GM12875 (cell line): ENCODE measurements around the gene DGKQ.

Experiments
- H3K4me3 ChIP-seq: one replicate; pipeline ENCODE4 v1.5.1; 2011; ENCODE audit warnings: low read depth, low read length, control low read depth
- TF ChIP-seq, protein P1 (sequence below): IDR thresholded peaks from 2 replicates; pipeline ENCODE4 v1.5.1; 2011; ENCODE audit warnings: low read depth, mild to moderate bottlenecking, control low read depth, inconsistent platforms, low read length, moderate library complexity, borderline replicate concordance; ENCODE audit not compliant: insufficient read depth

The DGKQ gene

DNA sequence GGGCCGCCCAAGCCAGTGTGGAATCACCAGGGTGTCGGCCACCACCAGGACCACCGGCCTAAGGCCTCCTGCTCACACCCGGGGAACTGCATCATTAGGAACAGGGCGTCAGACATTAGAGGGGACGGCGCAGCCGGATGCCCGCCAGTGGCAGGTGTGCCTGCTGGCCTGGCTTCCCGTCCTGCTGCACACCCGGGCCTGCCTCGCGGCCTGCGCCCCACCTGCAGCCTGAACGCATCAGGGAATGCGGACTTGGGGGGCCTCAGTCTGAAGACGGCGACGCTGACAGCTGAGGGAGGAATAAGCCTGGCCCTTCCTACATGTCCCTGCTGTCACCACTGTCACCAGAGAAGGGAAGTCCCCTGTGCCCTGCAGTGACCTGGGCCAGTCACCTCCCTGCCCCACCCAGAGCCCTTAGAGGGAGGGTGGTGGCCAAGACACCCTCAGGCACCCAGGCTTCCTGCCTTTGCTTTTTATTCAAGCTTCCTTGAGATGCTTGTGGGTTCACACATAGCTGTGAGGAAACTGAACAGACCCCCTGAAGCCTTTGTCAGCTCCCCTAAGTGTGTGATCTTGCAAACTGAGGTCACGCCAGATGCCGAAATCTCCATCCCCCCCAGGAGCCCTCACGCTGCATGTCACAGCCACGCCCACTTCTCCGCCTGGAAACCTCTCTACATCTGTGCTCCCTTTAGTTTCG is 3.2 kb downstream of the DGKQ start:
- H3K4me3 ChIP-seq = no peak overlapping the region
- TF ChIP-seq, protein P1, sequence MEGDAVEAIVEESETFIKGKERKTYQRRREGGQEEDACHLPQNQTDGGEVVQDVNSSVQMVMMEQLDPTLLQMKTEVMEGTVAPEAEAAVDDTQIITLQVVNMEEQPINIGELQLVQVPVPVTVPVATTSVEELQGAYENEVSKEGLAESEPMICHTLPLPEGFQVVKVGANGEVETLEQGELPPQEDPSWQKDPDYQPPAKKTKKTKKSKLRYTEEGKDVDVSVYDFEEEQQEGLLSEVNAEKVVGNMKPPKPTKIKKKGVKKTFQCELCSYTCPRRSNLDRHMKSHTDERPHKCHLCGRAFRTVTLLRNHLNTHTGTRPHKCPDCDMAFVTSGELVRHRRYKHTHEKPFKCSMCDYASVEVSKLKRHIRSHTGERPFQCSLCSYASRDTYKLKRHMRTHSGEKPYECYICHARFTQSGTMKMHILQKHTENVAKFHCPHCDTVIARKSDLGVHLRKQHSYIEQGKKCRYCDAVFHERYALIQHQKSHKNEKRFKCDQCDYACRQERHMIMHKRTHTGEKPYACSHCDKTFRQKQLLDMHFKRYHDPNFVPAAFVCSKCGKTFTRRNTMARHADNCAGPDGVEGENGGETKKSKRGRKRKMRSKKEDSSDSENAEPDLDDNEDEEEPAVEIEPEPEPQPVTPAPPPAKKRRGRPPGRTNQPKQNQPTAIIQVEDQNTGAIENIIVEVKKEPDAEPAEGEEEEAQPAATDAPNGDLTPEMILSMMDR = no peak

DNA sequence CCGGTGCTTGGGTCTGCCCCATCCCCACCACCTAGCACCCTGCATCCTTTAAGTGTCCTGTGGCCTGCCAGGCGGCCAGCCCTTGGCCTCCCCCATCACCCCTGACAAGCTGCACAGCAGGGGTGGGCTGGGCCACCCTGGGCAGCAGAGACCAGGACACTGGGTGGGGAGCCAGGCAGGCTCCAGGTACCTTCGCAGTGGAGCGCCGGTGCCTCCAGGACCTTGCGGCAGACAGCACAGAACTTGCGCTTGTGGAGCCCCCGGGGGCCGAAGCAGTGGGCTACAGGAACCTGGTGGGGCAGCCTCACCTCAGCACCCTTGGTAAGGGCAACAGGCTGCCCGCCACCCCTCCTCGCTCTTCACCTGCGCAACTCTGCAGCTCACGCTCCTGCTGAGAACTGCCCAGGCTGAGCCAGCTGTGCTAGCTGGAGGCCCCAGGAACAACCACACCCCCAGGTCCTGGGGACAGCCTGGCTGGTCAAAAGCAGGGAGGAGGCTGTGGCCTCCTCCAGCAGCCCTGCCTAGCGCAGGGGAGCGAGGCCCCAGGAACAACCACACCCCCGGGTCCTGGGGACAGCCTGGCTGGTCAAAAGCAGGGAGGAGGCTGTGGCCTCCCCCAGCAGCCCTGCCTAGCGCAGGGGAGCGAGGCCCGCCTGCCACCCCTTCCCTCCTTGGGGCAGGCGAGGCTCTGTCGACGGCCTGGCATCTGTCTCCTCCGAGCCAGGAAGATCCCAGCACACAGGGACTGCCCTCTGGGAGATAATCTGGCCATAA is 4.6 kb downstream of the DGKQ start:
- no peak overlapping the region for H3K4me3 ChIP-seq
- TF ChIP-seq, protein P1 = no peak

DNA sequence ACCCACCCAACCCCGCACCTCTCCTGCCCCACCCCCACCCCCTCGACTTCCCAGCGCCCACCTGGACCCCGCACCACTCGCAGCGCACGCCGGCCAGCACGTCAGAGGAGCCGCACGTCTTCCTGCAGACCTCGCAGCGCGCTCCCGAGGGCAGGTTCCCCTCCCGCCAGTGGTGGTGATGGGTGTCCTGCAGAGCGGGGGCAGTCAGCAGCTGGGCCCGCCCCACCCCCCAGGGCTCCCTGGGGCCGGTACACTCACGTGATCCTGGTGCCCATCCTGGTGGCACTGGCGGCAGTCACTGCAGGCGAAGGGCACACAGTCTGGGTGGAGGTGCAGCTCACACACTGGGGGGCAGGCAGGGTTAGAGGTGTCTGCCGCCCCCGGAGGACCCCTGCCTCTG is 5.1 kb downstream of the DGKQ start:
- TF ChIP-seq, protein P1 = no peak
- no peak overlapping the region for H3K4me3 ChIP-seq

DNA sequence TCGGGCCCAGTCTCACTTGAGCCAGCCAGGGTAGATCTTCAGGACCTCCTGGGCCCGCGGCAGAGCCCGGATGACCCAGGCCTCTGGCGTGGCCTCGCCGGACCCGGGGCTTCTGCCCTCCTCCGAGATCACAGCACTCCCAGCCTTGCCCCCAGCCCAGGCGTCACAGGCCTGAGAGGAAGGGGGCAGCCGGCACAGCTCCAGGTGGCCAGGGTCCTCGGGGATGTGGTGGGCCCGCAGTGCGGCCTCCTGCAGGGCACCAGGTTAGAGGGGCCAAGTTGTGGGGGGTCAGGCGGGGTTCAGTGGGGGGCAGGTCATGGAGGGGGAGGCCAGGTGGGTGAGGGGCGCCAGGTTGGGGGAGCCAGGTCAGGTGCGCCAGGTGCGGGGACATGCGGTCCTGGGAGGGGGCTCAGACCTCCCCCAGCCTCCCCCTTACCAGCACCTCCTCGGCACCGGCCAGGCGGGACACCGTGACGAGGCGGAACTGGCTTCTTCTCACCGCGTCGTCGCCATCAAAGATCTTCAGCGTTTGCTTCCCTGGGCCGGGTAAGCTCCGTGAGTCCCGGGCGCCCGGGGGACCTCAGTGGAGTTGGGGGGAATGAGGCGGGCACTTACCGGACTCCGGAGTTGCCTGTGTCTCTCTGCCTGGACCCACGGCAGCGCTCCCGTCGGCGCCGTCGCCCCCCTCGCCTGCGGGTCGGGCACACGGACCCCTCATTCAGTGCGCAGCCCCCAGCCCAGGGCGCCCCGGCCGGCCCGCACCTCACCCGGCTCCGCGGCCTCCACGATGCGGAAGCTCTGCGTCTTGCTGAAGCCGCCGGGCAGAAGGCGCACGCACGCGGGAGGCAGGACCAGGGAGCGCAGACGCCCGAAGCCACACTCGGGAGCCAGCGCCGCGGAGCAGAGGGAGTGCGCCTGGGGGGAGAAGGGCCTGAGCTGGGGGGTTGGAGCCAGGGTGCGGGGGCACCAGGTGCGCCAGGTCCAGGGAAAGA is 6.0 kb downstream of the DGKQ start:
- TF ChIP-seq, protein P1 = no peak
- H3K4me3 ChIP-seq = no peak overlapping the region

DNA sequence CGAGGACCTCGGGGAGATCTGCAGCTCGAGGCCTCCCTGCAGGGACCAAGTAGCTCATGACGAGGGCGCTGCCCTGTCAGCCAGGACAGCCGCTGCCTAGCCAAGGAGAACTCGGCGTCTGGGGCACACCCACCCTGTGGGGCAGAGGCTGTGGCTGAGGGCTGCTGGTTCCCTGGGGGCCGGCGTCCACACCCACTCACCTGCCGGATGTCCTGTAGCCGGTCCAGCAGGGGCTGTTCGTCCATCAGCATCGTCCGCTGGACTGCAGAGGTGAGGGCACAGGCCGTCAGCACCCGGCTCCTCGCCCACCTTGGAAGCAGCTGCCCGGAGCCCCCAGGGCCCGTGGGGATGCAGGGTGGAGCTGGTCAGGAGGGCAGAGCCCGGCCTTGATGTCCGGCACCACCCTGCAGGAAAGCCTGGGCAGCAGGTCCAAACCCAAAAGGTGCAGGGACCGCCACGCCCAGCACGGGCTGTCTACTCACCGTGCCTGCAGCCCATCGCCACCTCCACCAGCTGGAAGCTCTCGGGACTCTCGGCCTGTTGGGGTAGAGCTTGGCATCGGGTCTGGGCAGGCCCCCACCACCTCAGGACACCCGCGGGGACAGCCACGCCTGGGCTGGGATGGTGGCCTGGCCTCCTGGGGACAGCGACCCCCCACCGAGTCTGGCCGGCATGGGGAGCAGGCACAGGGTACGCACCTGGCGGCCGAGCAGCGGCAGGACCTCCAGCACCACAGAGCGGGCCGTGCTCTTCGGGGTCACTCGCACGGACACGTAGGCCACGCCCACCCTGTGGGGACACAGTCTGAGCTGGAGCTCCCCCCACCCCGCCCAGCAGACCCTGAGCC is 6.9 kb downstream of the DGKQ start:
- TF ChIP-seq, protein P1 = no peak
- H3K4me3 ChIP-seq = no peak overlapping the region

DNA sequence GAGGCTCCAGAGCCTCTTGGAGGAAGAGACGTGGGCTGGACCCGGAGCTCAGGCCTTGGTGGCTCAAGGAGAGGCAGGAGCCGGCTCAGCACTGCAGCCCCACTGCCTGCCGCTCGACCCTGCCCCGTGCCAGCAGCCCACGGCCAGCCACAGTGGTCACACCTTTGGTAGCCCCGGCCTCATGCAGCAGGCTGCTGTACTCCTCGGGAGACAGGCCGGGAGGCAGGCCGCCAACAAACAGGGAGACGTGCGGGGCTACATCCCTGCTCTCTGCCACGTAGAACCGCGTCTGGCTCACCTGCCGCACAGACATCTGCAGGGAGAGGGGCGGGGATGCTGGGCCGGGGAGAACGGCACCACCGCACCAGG is 7.6 kb downstream of the DGKQ start:
- TF ChIP-seq, protein P1 = no peak
- H3K4me3 ChIP-seq = no peak overlapping the region
